HCT116 (cell line): ENCODE data around the gene RNF222.

Experiments
- CTCF ChIP-seq, 3 experiments: fragments of 200-600 bp in 1 of 3; sonication (generic) in 1 of 3; IDR thresholded peaks in 2 of 3; conservative IDR thresholded peaks in 1 of 3; 2 replicates each; pipeline ENCODE4 v1.5.1; 2012 to 2017; ENCODE audit warnings: low read depth in 2 of 3, low read length in 2 of 3, antibody characterized with exemption in 1 of 3, borderline replicate concordance in 1 of 3, control low read depth in 1 of 3, mild to moderate bottlenecking in 1 of 3, mixed read lengths in 1 of 3, mixed run types in 1 of 3, moderate library complexity in 1 of 3; ENCODE audit not compliant: insufficient read depth in 1 of 3
- FOSL1 ChIP-seq: IDR thresholded peaks from 2 replicates; pipeline ENCODE4 v1.6.1; 2012; ENCODE audit warnings: low read depth
- POLR2AphosphoS5 ChIP-seq: IDR thresholded peaks from 2 replicates; pipeline ENCODE4 v1.6.1; 2011; ENCODE audit warnings: mild to moderate bottlenecking, low read depth, low read length, moderate library complexity
- ZNF274 ChIP-seq: fragments of 200-500 bp; sonication (Bioruptor generic); IDR thresholded peaks from 2 replicates; pipeline ENCODE4 v1.6.1; 2014; ENCODE audit warnings: mild to moderate bottlenecking, low read depth, low read length, inconsistent platforms

GRCh38 chr17:8439681-8440080 is 42.1 kb upstream of the RNF222 start:
- TF ChIP-seq CTCF (IDR thresholded peaks at IDR 0.05 in 2 of 3, conservative IDR thresholded peaks at IDR 0.05 in 1 of 3; ENCODE audit: borderline replicate concordance in 1 of 3, insufficient read depth in 1 of 3, low read depth in 2 of 3, low read length in 2 of 3): no peak
- TF ChIP-seq ZNF274: no peak
- no peak for TF ChIP-seq POLR2AphosphoS5
- no peak for TF ChIP-seq FOSL1
